GM12878 (cell line): ENCODE results near the gene KAT2B.

Source experiments
- CEBPB ChIP-seq, 2 experiments: fragments of 150-350 bp in 1 of 2; IDR thresholded peaks; 2 replicates each; pipeline ENCODE4 v1.6.1; 2012 to 2014; ENCODE audit warnings: low read depth in 2 of 2, low read length in 2 of 2, borderline replicate concordance in 1 of 2, inconsistent platforms in 1 of 2
- EP300 ChIP-seq, 2 experiments: fragments of 150-350 bp in 1 of 2; IDR thresholded peaks; 2 replicates each; pipeline ENCODE4 v1.6.1; 2011 to 2012; ENCODE audit warnings: low read depth in 2 of 2, low read length in 2 of 2, borderline replicate concordance in 1 of 2, improper control_type of control experiment in 1 of 2, inconsistent platforms in 1 of 2; ENCODE audit not compliant: control insufficient read depth in 1 of 2
- USF2 ChIP-seq: IDR thresholded peaks from 2 replicates; pipeline ENCODE4 v1.6.1; 2011; ENCODE audit warnings: low read depth, low read length, improper control_type of control experiment, borderline replicate concordance

DNA sequence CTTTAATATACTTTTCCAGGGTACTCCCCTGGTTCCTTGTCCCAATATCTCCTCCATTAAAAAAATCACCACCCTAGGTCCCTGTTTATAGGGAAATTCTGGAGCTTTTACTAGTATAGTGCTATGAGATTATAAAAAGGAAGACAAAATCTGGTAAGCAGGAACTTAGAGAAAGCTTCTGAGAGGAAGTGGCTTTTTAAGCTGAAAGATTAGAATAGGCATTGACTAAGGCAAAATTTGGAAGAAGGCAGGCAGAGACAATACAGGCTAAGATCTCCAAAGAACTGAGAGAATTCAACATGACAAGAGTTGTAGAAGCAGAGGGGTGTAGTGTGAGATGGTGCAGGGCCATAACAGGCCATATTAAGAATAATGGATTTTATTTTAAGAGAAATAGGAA, 120.0 kb downstream of the KAT2B start:
- TF ChIP-seq EP300 (IDR thresholded peaks at IDR 0.05; ENCODE audit: borderline replicate concordance in 1 of 2, control insufficient read depth in 1 of 2, low read depth in 2 of 2, low read length in 2 of 2) (no peak), USF2 (no peak), CEBPB (IDR thresholded peaks at IDR 0.05; ENCODE audit: borderline replicate concordance in 1 of 2, low read depth in 2 of 2, low read length in 2 of 2) (no peak)
